Activated CD4-positive, alpha-beta T cell treated with anti-CD3 and anti-CD28 coated beads for 48 hours (primary cell): ENCODE data around the gene FOLR2.
"Not testable (repeated sequence)": the region's sequence is repeated elsewhere in the genome, so short reads cannot be mapped to it uniquely, and the experiment has no call there.

Source experiments
- DNase-seq: peaks from one replicate; pipeline ENCODE4 v3.0.0-alpha.2; 2020

Gene FOLR2

DNA sequence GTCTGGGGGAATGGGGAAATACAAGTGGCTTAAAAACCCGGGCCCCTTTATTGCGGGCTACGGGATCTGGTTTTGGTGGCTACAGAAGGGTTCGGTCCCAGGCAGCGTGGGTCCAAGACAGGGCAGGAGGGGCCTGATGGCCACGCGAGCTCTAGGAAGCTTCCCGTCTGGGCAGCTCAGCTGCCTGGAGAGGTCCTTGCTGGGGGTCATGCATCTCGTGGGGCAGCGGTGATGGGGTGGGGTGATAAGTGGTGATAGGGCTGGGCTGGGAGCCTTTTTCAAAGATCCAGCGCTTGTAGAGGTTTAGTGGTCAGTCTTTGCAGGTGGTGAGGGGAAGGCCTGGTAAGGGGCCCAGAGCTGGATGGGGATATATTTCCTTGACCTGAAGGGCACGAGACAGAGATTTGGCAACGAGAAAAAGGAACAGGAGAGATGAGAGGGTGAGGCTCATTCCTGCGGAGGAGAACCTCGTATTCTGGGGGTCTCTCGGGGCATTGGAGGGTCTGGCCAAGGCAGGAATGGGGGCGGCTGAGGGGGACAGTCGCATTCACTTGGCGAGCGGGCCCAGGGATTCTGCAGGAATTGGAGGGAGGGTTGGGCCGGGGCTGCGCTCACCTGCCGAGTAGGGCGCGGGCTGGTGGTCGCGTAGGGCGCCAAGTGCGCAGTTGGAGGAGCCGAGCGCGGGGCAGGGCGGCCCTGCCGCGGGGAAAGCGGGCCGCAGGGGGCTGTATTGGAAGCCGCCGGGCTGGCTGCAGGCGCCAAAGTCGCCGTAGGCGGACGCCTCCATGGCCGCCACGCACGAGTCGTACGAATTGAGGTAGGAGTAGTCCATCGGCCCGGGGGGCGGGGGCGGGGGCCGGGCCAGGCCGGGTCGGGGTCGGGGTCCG, 26.8 kb downstream of the FOLR2 start:
- DNase-seq = no peak

DNA sequence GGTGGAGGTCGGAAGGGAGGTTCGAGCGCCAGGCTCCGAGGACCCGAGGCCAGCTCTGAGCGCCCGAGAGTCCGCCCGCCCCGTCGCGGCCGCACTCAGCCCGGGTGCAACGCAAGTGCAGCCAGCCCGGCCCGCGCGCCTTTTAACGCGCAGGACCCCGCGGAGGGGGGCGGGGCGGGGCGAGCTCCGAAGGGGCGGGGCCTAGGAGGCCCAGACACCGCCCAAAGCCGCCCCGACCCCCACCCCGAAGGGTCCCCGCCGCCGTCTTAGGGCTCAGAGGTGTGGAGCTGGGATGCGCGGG, 27.4 kb downstream of the FOLR2 start, which contains the start of gene PHOX2A:
PHOX2A (minus strand) TSS at position 117 of the 301 bp plus-strand sequence. CDS start 172 bp downstream, outside the sequence.
- DNase-seq = no peak

DNA sequence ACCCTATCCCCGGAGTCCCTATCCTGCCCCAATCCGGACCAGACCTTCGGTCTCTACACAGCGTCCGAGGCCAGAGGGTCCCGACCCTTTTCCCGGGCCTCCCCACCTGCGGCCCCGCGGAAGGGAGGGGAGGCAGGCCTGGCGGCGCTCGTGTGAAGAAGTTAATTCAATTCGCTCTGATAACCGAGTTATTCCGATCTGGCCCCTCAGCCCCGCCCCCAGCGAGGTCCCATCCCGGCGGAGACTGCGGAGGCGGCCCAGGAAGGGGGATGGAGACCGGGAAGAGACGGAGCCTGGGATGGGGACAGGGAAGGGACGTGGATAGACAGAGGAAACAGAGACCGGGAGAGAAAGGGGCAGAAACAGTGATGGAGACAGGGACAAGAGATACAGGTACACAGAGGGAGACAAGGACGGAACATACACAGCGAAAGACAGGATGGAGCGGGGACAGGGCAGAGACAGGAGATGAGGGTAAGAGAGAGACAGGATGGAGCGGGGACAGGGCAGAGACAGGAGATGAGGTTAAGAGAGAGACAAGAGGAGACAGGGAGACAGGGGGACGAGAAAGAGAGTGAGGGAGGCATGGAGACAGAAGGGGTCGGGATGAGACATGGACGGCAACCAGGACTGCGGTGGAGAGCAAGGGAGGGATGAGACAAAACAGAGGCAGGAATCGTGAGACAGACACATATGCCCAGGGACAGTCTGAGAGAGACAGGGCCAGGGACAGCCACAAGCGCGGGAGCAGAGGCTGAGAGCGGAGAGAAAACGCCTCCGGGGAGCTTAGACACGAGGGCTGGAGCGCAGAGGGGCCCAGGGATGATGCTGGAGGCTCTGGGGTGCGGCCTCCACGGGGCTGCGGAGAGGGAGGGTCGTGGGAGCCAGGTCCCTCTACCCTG, 28.0 kb downstream of the FOLR2 start:
- no peak for DNase-seq

DNA sequence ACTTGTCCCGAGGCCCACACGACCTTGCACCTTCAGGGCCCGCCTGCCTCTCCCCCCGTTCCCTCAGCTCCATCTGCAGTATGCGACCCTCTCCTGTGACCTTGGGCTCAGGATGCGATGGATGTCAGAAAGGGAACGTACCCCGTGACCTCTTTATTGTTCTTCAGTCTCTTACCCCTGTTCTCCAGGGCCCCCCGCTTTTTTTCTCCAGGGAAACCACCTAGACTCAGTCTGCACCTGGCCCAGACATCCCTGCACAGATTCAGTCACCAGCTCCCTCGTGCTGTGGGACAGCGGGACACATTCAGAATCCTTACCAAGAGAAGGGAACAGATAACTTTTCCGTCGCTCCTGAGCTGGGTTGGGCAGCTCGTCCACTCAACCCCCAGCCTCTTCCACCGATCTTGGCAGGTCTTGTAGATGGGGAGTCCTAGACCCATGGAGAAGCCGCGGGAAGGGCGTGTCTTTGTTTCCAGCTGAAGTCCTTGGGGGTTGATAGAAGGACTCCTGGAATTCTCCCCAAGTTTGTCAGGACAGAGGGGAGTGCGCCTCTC, 28.7 kb downstream of the FOLR2 start:
- DNase-seq = no peak

DNA sequence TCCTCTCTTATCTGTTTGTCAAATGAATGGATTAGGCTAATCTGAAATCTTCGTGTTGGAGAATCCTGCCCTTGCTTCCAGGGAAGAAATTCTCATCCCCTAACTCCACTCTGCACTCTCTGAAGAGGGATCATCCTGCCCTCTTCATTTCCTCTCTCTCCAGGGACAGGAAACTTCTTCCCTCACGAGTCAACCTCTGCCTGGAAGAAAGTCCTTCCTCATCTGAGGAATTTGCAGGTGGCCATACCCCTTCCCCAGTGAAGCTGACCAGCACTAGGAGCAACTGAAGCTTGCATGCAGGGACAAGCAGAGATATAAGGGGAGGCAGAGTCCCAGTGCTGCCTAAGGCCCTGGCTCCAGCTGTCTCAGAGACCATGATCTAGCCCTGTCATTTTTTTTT, 31.0 kb downstream of the FOLR2 start:
- no peak for DNase-seq

DNA sequence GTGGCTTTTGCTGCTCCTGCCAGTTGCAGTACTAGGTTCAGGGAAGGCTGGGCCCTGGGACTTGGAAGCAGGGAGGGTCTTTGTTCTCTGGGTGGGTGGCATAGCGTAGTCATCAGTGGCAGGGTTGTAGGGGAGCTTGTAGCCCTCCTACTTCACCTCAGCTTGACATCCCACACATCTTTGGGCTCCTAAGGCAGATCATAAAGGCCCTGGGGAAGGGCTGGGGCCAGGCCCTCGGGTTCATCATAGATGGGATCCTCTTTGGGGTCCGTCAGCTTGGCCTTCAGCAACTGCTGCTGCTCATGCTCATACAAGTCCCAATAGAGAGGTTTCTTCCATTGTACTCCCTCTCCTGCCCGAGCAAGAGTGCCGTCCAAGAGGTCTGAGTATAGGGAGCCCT, 33.4 kb downstream of the FOLR2 start:
- no peak for DNase-seq

DNA sequence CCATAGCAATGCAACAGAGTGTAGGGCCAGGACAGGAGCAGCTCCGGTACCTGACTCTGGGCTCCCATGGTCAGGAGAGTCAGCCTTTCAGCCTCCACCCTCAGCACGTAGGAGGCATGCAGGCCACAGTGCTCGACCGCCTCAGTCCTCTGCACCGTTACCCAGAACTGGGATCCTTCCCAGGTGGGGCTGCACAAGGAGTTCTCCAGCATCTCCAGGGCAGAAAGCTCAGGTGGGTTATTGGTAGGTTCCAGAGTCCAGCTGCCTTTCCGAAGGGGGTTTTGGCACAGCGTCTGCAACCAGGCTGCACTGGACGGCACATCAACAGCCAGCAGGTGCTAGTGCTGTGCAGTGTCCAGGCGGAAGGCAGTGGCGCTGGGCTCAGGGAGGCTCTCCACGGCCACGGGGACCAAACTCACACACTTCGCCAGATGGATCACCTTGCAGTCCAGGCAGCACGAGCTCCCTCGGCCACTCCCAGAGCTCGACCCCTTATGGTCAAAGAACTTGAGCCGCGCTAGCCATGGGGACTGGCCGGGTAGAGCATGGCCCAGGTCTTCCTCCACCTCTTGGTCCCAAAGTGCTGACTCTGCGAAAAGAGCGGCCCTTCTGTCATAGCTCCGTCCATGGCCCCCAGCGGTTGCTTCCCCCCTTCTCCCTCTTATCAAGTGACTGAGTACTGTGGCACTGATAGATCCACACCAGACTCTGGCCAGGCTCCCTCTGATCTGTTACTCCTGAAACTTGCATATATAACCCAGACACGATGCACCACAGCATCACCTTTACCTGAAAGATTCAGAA, 34.3 kb downstream of the FOLR2 start:
- no peak for DNase-seq

DNA sequence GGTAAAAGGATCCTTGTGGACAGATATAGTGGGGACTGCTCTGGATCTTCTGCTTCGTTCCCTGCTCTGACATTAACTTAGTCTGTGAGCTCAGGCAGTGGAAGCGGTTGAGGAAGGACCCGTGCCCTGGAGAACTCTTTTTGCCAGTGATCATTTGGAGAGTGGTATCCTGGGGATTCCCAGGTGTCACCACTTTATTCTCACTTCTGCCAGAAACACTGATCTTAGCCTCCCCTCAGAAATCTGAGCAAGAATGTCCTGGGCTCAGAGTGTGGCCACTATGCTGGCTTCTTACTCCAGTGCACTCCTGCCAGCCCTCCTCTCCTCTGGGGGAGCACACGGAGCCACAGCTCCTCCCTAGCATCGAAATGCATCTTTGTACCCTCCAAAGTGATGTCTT, 35.0 kb downstream of the FOLR2 start:
- no peak for DNase-seq

DNA sequence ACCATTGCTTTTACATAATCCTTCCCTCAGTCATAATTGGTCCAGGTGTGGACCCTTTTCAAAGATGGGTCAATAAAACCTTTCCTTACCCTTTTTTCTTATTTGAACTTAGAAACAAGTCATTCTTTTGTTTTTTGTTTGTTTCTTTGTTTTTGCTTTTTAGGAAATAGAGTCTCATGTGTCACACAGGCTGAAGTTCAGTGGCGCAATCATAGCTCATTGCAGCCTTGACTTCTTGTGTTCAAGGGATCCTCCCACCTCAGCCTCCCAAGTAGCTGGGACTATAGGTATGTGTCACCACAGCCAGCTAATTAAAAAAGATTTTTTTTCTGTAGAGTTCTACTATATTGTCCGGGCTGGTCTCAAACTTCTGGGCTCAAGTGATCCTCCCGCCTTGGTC, 36.8 kb downstream of the FOLR2 start:
- DNase-seq = no peak

DNA sequence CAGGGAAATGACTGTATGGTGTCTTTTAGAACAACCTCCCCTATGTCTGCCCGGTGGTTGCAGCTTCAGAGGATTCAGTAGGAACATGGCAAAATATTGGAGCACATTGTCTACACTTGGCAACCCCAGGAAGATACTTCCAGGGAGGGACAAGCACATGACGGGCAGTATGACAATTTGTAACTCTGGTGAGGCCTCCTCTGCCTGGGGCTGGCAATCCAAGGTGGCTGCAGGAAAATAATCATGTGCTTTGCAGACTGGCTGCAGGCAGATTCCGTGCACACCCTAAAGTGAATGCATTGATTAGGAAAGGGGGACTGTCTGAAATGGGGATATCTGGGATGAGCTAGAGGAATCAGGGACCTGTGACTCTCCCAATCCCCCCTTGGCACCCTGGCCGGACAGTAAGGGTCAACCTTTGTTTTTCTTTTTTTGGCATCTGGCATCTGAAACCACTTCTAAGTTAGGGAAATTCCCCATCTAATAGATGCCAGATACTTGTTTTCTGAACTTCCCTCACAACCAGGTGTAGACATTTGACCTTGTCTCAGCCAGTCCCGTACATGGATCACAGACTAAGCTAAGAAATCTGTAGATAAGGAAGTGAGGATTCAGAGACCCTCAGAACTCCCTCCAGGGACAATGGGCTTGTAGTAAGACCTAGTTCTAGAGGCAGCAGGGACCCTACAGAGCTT, 37.9 kb downstream of the FOLR2 start:
- DNase-seq = no peak

DNA sequence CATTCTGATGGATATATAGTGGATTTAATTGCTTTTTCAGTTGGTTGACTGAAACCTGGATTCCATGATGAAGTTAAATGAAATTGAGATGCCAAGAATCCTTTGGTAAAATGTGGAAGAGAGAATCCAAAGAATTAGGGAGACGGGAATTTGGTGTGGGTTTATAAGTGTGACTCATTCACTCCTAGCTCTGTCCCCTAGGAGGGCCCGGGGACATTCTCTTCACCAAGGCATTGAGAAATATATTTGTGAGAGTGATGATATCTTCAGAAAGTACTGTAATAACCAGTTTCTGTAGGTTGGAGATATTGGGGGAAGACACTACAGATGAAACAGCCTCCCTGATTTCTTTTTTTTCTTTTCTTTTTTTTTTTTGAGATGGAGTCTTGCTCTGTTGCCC, 41.0 kb downstream of the FOLR2 start:
- no peak for DNase-seq

DNA sequence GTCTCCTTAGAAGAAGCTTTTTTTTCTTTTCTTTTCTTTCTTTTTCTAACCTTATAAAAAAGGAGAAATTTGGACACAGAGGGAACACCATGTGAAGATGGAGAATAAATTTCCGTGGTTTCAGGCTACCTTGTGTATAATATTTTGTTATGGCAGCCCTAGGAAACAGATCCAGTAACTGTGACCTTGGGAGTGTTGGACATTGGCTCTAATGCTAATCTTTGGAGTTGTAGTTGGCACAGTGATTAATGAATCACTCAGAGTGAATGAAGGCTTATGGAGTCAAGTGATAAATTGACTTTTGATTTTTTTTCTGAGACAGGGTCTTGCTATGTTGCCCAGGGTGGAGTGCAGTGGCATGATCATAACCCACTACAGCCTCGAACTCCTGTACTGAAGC, 42.9 kb downstream of the FOLR2 start:
- no peak for DNase-seq

DNA sequence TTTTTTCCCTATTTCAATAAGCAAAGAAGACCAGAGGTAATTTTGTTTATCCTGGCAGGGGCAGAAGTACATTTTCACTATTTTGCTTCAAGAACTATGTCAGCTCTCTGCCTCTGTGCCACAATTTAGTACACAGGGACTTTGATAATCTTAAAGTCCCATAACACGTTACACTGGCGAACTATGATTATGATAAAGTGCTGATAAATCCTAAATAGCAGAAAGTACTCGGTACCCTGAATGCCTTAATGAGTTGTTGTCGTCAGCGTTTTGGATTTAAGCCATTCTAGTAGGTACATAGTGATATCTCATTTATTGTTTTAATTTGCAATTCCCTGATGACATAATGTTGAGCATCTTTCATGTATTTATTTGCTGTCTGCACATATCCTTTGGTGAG, 44.0 kb downstream of the FOLR2 start:
- DNase-seq = no peak

DNA sequence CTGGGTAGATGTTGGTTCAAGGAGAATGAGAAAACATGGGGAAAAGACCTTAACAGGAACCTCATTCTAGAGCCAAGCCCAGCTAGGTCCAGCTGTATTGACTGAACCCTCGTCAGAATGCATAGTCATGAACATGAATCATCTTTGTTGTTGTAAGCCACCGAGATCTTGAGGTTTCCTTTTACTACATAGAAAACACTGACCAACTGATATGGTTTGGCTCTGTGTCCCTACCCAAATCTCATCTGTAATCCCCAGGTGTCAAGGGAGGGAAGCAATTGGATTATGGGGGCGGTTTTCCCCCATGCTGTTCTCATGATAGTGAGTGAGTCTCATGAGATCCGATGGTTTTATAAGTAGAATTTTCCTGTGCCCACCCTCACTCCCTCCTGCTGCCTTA, 46.8 kb downstream of the FOLR2 start:
- DNase-seq = no peak

DNA sequence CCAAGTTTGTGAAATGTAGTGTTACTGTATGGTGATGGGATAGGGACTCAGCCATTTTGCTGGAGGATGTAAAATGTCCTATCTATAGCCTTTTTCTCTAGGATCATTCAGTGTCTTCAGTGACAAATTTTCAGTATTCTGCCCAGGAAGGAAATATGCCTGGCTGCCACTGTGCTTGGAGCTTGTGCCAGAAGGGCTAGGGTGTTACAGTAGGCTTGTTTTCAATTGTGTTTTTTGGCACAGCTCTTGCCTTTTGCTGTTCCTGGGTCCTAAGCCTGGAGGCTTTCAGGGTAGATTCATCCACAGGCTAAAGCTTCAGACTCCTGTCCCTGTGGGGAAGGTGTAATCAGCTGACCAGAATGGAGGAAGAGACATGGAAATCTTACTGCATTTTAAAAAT, 49.4 kb downstream of the FOLR2 start:
- no peak for DNase-seq

DNA sequence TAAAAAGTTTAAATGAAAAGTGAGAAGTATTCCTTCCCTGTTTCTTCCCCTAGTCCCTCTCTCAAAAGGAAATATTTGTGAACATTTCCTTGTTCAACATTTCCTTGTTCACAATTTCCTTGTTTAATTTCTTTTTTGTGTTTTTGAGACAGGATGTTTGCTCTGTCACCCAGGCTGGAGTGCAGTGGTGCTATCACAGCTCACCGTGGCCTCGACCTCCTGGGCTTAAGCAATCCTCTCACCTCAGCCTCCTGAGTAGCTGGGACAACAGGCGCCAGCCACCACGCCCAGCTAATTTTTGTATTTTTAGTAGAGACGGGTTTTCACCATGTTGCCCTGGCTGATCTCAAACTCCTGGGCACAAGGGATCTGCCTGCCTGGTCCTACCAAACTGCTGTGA, 50.4 kb downstream of the FOLR2 start:
- not testable (repeated sequence) for DNase-seq

DNA sequence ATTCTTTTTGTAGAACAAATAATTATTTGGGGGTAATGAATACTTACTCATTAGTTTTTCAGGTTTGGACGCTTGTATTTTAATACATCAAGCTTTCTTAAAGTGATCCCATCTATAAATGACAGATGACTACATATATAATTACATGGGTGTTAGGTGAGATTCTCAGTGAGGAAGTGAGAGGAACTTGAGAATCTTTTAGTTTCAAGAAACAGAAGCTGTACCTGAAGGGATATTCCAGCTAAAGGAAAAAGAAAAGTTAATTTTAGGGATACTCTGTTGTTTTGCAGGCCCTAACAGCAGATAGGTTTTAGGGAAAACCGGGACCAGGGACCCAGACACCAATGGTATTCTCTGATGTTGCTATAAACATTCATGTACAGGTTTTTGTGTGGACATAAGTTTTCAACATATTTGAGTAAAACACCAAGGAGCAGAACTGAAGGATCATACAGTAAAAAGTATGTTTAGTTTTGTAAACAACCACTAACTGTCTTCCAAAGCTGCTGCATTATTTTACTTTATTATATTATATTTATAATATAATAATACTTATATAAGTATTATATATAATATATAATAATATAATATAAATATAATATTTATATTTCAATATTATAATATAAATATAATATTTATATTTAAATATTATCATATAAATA, 51.5 kb downstream of the FOLR2 start:
- DNase-seq = no peak
